HL-60/S4 treated with phorbol 12-myristate 13-acetate at 8.2 ng/mL for 4 days and 3 days (cell line): ENCODE data around the gene LYPLAL1.
"Not testable (repeated sequence)": the region's sequence is repeated elsewhere in the genome, so short reads cannot be mapped to it uniquely, and the experiment has no call there.

Source experiments
- in situ Hi-C: fragments of 300-500 bp; cut with MboI; formaldehyde crosslinking; loops from 2 replicates; pipeline ENCODE4 v1.15.0; 2022; ENCODE audit warnings: low sequenced_read_pairs

LYPLAL1 gene

DNA sequence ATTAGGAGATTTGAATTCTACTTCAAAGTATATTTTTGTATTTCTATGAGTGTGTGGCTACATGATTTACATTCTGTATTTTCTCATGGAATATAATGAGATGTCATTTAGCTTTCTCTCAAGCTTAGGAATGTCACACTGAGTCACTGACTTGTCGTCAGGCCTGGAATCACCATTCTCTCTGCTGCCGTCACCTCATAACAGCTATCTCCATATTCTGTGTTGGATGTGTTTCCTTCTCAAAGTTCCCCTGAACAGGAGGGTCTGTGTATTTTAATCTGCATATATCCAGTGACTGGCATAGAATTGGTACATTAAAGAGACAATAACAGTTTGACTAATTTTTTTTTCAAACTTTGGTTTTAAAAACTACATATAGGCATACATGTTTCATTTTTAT lies 35.9 kb downstream of the LYPLAL1 start:
- in situ Hi-C loops, result no loop called here

DNA sequence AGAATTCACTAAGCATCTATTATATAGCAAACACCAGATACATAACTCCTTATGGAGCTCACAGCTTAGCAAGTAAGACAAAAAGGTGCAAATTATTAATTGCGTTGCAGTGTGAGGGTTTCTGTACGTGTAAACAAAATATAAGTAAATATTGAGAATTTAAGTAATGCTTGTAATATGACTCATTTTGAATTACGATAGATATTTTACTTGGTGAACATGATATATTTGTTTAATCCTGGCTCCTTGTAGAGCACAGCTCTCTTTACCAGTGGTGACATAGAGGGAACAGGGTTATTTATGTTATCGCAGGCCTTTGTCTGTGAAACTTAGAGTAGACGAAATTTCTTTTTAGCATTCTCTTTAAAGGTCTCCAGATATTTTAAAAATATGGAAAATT lies 36.4 kb downstream of the LYPLAL1 start:
- in situ Hi-C loops, result no loop called here

- in situ Hi-C loops, result no loop called here
Observed at GRCh38 chr1:219215477-219215876, 41.8 kb downstream of the LYPLAL1 start.

- in situ Hi-C loops, result no loop called here
Observed at GRCh38 chr1:219220945-219221344, 47.3 kb downstream of the LYPLAL1 start.

DNA sequence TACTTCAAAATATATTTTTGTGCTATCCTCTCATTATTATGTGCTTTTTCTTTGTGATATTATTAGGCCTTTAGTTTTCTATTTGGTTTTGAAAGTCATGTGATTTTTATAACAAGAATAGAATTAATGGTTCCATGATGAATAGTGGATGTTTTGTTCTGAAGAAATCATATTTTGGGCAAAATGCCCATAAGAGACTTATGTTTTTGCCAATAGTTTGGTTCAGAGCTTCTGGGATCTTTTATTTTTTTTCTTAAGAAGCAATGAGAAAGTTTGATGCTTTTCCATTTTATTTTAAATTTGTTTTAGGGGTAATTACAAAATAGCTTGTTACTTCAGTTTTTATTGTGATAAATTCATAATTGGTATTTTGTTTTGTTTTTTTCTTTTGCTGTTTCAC lies 49.8 kb downstream of the LYPLAL1 start:
- in situ Hi-C loops, result no loop called here

- in situ Hi-C loops, result no loop called here
Observed at GRCh38 chr1:219226196-219226595, 52.5 kb downstream of the LYPLAL1 start.

- in situ Hi-C loops, result no loop called here
Observed at GRCh38 chr1:219227360-219228057, 53.8 kb downstream of the LYPLAL1 start.

- in situ Hi-C loops, result no loop called here
Observed at GRCh38 chr1:219228058-219228419, 54.4 kb downstream of the LYPLAL1 start.

GRCh38 chr1:219232890-219233289 lies 59.2 kb downstream of the LYPLAL1 start:
- in situ Hi-C loops, result no loop called here

DNA sequence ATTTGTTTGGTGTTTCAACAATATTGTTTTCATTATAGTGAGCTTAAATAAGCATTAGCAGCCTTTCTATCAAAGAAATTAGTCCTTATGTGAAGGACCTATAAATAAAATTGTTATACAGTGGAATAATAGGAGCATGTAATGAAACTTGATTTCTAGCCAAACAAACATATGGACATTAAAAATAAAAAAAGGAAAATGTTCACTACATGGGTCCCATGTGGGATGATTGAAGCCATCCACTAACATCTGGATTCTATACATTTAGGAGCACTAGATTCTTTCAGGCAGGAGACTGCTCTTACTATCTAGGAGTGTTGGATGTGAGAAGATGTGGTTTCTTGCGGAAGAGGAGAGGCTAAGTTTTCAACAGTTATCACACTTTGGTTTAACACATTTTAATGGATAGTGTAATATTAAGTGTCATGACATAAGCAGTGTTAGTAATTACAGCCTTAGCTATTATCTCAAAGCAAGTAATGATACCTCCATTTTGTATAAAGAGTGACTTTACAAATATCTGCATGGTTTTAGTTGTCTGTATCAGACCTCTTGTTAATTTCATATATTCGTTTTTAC lies 62.3 kb downstream of the LYPLAL1 start:
- in situ Hi-C loops, result no loop called here

GRCh38 chr1:219236933-219237610 lies 63.4 kb downstream of the LYPLAL1 start:
- in situ Hi-C loops, result no loop called here

GRCh38 chr1:219239518-219239917 lies 65.8 kb downstream of the LYPLAL1 start:
- in situ Hi-C loops, result no loop called here

DNA sequence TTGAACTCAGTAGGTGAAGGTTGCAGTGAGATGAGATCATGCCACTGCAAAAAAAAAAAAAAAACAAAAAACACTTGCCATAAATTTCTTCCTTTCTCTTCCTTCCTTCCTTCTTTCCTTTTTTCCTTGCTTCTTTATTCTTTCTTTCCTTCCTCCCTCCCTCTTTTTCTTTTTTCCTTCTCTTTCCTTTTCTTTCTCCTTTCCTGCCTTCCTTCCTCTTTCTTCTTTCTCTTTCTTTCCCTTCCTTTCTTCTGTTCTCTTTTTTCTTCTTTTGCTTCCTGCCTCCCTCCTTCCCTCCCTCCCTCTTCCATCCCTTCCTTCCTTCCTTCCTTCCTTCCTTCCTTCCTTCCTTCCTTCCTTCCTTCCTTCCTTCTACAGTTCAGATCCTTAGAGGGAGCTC lies 71.2 kb downstream of the LYPLAL1 start:
- in situ Hi-C loops, result no loop called here

GRCh38 chr1:219247441-219247840 lies 73.8 kb downstream of the LYPLAL1 start:
- in situ Hi-C loops, result no loop called here

GRCh38 chr1:219250468-219250867 lies 76.8 kb downstream of the LYPLAL1 start:
- in situ Hi-C loops, result not testable (repeated sequence)

DNA sequence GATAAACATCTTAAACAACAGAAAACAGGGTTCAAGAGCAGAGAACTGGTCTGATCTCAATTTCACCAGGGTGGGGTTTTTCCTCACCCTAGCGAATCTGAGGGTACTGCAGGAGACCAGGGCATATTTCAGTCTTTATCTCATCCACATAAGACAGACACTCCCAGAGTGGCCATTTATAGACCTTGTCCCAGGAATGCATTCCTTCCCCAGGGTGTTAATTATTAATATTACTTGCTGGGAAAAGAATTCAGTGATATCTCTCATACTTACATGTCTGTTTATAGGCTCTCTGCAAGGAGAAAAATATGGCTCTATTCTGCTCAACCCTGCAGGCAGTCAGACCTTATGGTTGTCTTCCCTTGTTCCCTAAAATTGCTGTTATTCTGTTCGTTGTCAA lies 84.1 kb downstream of the LYPLAL1 start:
- in situ Hi-C loops, result no loop called here

DNA sequence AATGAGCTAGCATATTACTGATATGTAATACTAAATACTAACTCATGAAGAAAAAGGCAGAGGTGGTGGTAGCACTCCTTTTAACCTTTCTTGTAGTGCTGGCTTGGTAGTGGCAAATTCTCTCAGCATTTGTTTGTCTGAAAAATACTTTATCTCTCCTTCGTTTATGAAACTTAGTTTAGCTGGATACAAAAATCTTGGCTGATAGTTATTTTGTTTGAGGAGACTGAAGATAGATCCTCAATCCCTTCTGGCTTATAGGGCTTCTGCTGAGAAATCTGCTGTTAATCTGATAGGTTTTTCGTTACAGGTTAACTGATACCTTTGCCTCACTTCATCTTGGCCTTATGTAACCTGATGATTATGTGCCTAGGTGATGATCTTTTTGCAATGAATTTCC lies 87.8 kb downstream of the LYPLAL1 start:
- in situ Hi-C loops, result no loop called here
